AG10803 (cell line): ENCODE results near the gene SLC13A5.

Experiments used
- DNase-seq: peaks from one replicate; pipeline ENCODE4 v3.0.0; 2010; ENCODE audit warnings: low read depth
- H3K4me3 ChIP-seq: 2 replicates; pipeline ENCODE4 v1.5.1; 2011; ENCODE audit warnings: mild to moderate bottlenecking, low read length, control low read depth
- CTCF ChIP-seq: conservative IDR thresholded peaks from 2 replicates; pipeline ENCODE4 v1.5.1; 2011; ENCODE audit warnings: mild to moderate bottlenecking, low read length, control low read depth, inconsistent platforms

The SLC13A5 gene

GRCh38 chr17:6684460-6684783, 28.7 kb downstream of the SLC13A5 start:
- no peak for DNase-seq
- no peak for TF ChIP-seq CTCF
- H3K4me3 ChIP-seq = no peak overlapping the region

GRCh38 chr17:6683730-6684459, 29.3 kb downstream of the SLC13A5 start:
- no peak for TF ChIP-seq CTCF
- no peak for DNase-seq
- H3K4me3 ChIP-seq = no peak overlapping the region

- DNase-seq = no peak
- TF ChIP-seq CTCF = no peak
- H3K4me3 ChIP-seq = no peak overlapping the region
Observed at GRCh38 chr17:6683081-6683684, 30.0 kb downstream of the SLC13A5 start.

GRCh38 chr17:6682339-6682738, 30.8 kb downstream of the SLC13A5 start:
- DNase-seq = no peak
- H3K4me3 ChIP-seq = no peak overlapping the region
- no peak for TF ChIP-seq CTCF

- H3K4me3 ChIP-seq = no peak overlapping the region
- no peak for TF ChIP-seq CTCF
- no peak for DNase-seq
Observed at GRCh38 chr17:6681671-6682070, 31.5 kb downstream of the SLC13A5 start.

GRCh38 chr17:6681176-6681575, 32.0 kb downstream of the SLC13A5 start:
- TF ChIP-seq CTCF = no peak
- no peak for DNase-seq

GRCh38 chr17:6679241-6679640, 33.9 kb downstream of the SLC13A5 start:
- no peak for DNase-seq
- TF ChIP-seq CTCF = no peak

More at GRCh38 chr17:6681176-6681575, 32.0 kb downstream of the SLC13A5 start:
- H3K4me3 ChIP-seq = no peak overlapping the region

More at GRCh38 chr17:6679241-6679640, 33.9 kb downstream of the SLC13A5 start:
- no peak overlapping the region for H3K4me3 ChIP-seq
